Testis (tissue), 3 donors: Measurements from ENCODE around the gene GPR4. TPM values are rescaled to one million over a fixed set of nuclear protein-coding genes. Genes with fewer than 3 reads are reported as not detected.

ENCODE experiments used
- DNase-seq: peaks from one replicate; pipeline ENCODE4 v3.0.0-alpha.2; 2019
- H3K27ac ChIP-seq, 2 donors: fragments of 200-600 bp; sonication (generic); one replicate each; pipeline ENCODE4 v1.5.1; 2019
- H3K27me3 ChIP-seq: fragments of 200-600 bp; sonication (generic); one replicate; pipeline ENCODE4 v1.5.1; 2019
- H3K36me3 ChIP-seq: fragments of 200-600 bp; sonication (generic); one replicate; pipeline ENCODE4 v1.5.1; 2017; ENCODE audit warnings: low read depth; ENCODE audit errors: missing control alignments
- H3K4me1 ChIP-seq: fragments of 200-600 bp; sonication (generic); one replicate; pipeline ENCODE4 v1.5.1; 2019
- H3K4me3 ChIP-seq, 2 donors: fragments of 200-600 bp; sonication (generic); one replicate each; pipeline ENCODE4 v1.5.1; 2017 to 2019
- H3K9me3 ChIP-seq: fragments of 200-600 bp; sonication (generic); one replicate; pipeline ENCODE4 v1.5.1; 2017
- POLR2A ChIP-seq: fragments of 450-650 bp; IDR thresholded peaks from one replicate; pipeline ENCODE4 v1.6.1; 2017; ENCODE audit warnings: antibody characterized with exemption, mild to moderate bottlenecking, moderate library complexity
- WGBS, 2 donors: methylation state at CpG; one replicate each; pipeline ENCODE4 v1.1.5; 2018; 5-methylcytosine and 5-hydroxymethylcytosine counted together
- intact Hi-C: fragments of 100-400 bp; cut with DNase I; formaldehyde crosslinking; loops from one replicate; pipeline ENCODE4 v1.15.1; 2023; ENCODE audit warnings: low total_unique reads
- polyA plus RNA-seq: library from polyadenylated mRNA; stranded (reverse); fragments of 350-450 nt; fragmentation: Illumina TruSeq; extraction: RNeasy Lipid Tissue Mini Kit (QIAGEN cat#74804); gene quantifications from one replicate; pipeline ENCODE4 v1.2.3, GENCODE V29; 2014; ENCODE audit warnings: low read depth, low replicate concordance; ENCODE audit not compliant: insufficient read depth
- total RNA-seq, 2 donors: library from RNA; depleted of rRNA; stranded (reverse); fragments of >200 nt; gene quantifications; one replicate each; pipeline ENCODE4 v1.2.3, GENCODE V29; 2016
- TF ChIP-seq, protein P1 (sequence below), 3 experiments: fragments of 450-650 bp in 2 of 3; fragments of 200-600 bp in 1 of 3; sonication (generic) in 1 of 3; IDR thresholded peaks; one replicate each; pipeline ENCODE4 v1.5.1; 2016 to 2019; ENCODE audit warnings: antibody characterized with exemption in 3 of 3, mild to moderate bottlenecking in 2 of 3, moderate library complexity in 1 of 3

The GPR4 gene
- total and polyA plus RNA-seq, 3 donors from 2014 or later, result 0.81 to 3.2 (median 1.9) TPM

DNA sequence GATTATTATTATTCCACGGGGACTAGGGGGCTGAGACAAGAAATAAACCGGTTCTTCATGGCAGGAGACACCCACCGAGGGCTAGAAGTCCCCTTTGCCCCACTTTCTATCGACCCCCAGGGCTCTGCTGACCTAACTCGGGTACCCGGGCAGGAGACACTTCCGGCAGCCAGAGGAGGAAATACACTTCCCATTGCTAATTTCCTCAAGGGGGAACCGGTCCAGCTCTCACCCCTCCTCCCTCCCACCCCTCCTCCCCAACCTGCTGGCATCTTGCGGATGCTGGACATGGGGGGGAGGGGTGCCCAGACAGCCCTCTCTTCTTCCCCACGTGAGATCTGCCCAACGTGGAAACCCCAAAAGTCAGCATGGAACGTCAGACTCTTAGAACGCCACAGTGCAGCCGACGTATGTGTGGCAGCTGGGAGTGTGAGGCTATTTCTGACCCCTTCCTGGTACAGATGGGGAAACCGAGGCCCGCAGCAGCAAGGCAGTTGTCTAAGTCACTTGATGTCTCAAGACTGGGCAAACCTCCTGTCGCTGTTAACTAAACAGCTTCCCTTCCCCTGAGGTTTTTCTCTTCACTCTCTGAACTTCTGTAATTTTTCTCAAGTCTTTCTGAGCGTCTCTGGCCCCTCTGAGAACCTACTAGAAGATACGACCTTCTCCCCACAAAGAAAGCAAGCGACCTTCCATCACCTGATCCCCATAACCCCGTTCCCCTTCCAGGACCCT is 3.6 kb downstream of the GPR4 start:
- TF ChIP-seq POLR2A, result no peak
- TF ChIP-seq, protein P1, sequence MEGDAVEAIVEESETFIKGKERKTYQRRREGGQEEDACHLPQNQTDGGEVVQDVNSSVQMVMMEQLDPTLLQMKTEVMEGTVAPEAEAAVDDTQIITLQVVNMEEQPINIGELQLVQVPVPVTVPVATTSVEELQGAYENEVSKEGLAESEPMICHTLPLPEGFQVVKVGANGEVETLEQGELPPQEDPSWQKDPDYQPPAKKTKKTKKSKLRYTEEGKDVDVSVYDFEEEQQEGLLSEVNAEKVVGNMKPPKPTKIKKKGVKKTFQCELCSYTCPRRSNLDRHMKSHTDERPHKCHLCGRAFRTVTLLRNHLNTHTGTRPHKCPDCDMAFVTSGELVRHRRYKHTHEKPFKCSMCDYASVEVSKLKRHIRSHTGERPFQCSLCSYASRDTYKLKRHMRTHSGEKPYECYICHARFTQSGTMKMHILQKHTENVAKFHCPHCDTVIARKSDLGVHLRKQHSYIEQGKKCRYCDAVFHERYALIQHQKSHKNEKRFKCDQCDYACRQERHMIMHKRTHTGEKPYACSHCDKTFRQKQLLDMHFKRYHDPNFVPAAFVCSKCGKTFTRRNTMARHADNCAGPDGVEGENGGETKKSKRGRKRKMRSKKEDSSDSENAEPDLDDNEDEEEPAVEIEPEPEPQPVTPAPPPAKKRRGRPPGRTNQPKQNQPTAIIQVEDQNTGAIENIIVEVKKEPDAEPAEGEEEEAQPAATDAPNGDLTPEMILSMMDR (IDR thresholded peaks at IDR 0.05), result no peak
- Histone ChIP-seq H3K27ac (no peak overlapping the region), H3K4me1 (peaks cover 3% of the 10 kb centered on the region), H3K36me3 (no peaks in the 10 kb centered on the region), H3K27me3 (no peaks in the 10 kb centered on the region), H3K4me3 (no peak overlapping the region), H3K9me3 (no peaks in the 10 kb centered on the region)
- no peak for DNase-seq
- 28 to 30% methylated on average over 20 to 22 of the region's 22 CpGs for WGBS, 2 donors
- intact Hi-C loops, result no loop called here

DNA sequence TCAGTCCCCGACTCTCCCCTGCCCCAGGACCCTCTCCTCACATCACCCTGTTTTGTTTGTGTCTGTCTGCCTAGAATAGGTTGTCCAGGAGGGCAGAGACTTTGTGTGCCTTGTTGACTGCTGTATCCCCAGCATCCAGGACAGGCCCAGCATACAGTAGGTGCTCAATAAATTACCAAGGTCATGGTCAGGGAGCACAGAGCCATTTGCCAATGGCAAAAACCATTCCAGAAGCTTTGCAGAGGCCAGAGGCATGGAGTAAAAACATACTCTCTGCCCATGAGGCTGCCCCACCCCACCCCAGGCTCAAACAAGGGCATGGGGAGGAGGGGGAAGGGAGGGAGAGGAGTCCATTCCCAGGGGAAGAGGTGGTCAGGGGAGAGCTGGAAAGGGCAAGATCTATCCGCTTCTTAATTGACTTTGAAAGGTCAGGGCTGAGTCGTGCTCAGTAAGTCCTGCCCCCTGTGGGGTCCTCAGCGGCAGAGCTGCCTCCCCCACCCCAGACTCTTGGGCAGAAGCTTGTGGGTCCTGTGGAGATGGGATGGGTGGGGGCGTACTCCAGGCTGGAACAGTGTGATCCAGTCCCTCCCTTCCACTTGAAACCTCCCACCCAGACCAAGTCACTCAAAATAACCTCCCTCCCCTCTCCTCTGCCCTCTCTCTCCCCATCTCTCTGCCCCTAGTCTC is 4.4 kb downstream of the GPR4 start:
- TF ChIP-seq, protein P1 (IDR thresholded peaks at IDR 0.05), result no peak
- H3K36me3 ChIP-seq, result no peaks in the 10 kb centered on the region
- no peak for DNase-seq
- H3K9me3 ChIP-seq, result no peaks in the 10 kb centered on the region
- no peak overlapping the region for H3K27ac ChIP-seq
- 35 to 38% methylated on average over 5 of the region's 5 CpGs for WGBS, 2 donors
- intact Hi-C loops, result no loop called here
- H3K27me3 ChIP-seq, result no peaks in the 10 kb centered on the region
- H3K4me3 ChIP-seq, result no peak overlapping the region
- peaks cover 3% of the 10 kb centered on the region for H3K4me1 ChIP-seq

GRCh38 chr19:45595814-45596213 is 6.2 kb downstream of the GPR4 start:
- Histone ChIP-seq H3K27me3 (no peaks in the 10 kb centered on the region), H3K36me3 (no peaks in the 10 kb centered on the region), H3K4me1 (peaks cover 3% of the 10 kb centered on the region), H3K9me3 (no peaks in the 10 kb centered on the region), H3K27ac (no peak overlapping the region), H3K4me3 (no peak overlapping the region)
- TF ChIP-seq, protein P1 (IDR thresholded peaks at IDR 0.05), result no peak
- no peak for TF ChIP-seq POLR2A
- 60 to 78% methylated on average over 6 of the region's 6 CpGs for WGBS, 2 donors
- DNase-seq, result no peak
- intact Hi-C loops, result no loop called here

DNA sequence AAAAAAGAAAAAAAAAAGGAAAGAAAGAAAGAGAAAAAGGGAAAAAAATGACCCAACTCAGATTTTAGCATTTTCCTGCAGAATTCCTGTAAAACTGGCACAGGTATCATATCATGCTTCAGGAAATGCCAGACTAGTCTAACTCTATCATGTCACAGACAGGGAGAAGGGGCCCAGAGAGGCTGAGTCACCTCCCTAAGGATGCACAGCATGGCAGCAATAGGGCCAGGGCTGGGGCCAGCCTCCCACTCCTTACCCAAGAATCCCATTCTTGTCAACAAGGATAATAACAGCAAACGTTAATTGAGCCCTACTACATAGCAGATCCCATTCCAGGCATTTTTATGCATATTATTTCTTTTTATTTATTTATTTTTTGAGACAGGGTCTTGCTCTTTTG is 8.5 kb downstream of the GPR4 start:
- DNase-seq, result no peak
- Histone ChIP-seq H3K4me1 (peaks cover 2% of the 10 kb centered on the region), H3K27me3 (no peaks in the 10 kb centered on the region), H3K27ac (no peak overlapping the region), H3K4me3 (no peak overlapping the region), H3K36me3 (no peaks in the 10 kb centered on the region), H3K9me3 (no peaks in the 10 kb centered on the region)
- intact Hi-C loops, result no loop called here
- WGBS, 2 donors, result 15 to 28% methylated on average over 1 of the region's 1 CpG
- TF ChIP-seq, protein P1 (IDR thresholded peaks at IDR 0.05), result no peak
- no peak for TF ChIP-seq POLR2A
